ENCODE data around the gene MED10.

GRCh38 chr5:6402939-6403338, 24.6 kb upstream of the MED10 start:
- TF ChIP-seq CTCF (optimal IDR thresholded peaks at IDR 0.05 in 1 of 3, IDR thresholded peaks at IDR 0.05 in 1 of 3, conservative IDR thresholded peaks at IDR 0.05 in 1 of 3; ENCODE audit: extremely low read depth in 1 of 3, insufficient read depth in 2 of 3, low read length in 3 of 3) (no peak), EZH2 (IDR thresholded peaks at IDR 0.05; ENCODE audit: low read length) (no peak)

Data from keratinocyte (primary cell).